Adrenal gland (tissue), 12 donors: ENCODE measurements around the gene MYH6. TPM values are rescaled to one million over a fixed set of nuclear protein-coding genes. Genes with fewer than 3 reads are reported as not detected.

Experiments
- DNase-seq, 7 donors: peaks; one replicate each; pipeline ENCODE4 v3.0.0-alpha.2; 2019 to 2020
- H3K27ac ChIP-seq, 5 donors: fragments of 200-600 bp; sonication (generic) in 4 of 5; 1 replicate in 3 of 5; 2 replicates in 2 of 5; pipeline versions ENCODE4 v1.5.1 to v1.8.0; 2016 to 2020; ENCODE audit warnings: mild to moderate bottlenecking in 1 of 5
- H3K27me3 ChIP-seq: fragments of 200-600 bp; 2 replicates; pipeline ENCODE4 v1.8.0; 2021
- H3K36me3 ChIP-seq, 2 donors: fragments of 200-600 bp; replicated peaks in 1 of 2; 1 replicate in 1 of 2; 2 replicates in 1 of 2; pipeline versions ENCODE4 v1.5.1 to v1.8.0; 2018 to 2022
- H3K4me1 ChIP-seq, 2 donors: fragments of 200-600 bp; replicated peaks in 1 of 2; 1 replicate in 1 of 2; 2 replicates in 1 of 2; pipeline versions ENCODE4 v1.5.1 to v1.8.0; 2018 to 2021
- H3K4me3 ChIP-seq, 4 donors: fragments of 200-600 bp; sonication (generic) in 3 of 4; one replicate each; pipeline ENCODE4 v1.5.1; 2016 to 2018
- H3K9me3 ChIP-seq, 3 donors: fragments of 200-600 bp; sonication (generic) in 1 of 3; replicated peaks in 1 of 3; 1 replicate in 2 of 3; 2 replicates in 1 of 3; pipeline versions ENCODE4 v1.5.1 to v1.8.0; 2016 to 2021
- CTCF ChIP-seq, 6 experiments: fragments of 450-650 bp in 4 of 6; fragments of 200-600 bp in 2 of 6; sonication (generic) in 1 of 6; IDR thresholded peaks; 1 replicate in 5 of 6; 2 replicates in 1 of 6; pipeline versions ENCODE4 v1.5.1 to v1.8.0; 2016 to 2021; ENCODE audit warnings: antibody characterized with exemption in 6 of 6, mild to moderate bottlenecking in 2 of 6, moderate library complexity in 1 of 6
- POLR2A ChIP-seq, 2 donors: fragments of 450-650 bp; IDR thresholded peaks; one replicate each; pipeline ENCODE4 v1.6.1; 2017; ENCODE audit warnings: antibody characterized with exemption in 2 of 2, mild to moderate bottlenecking in 2 of 2, moderate library complexity in 1 of 2
- WGBS, 4 donors: extraction: QIAGEN DNeasy Blood & Tissue Kit in 2 of 4; methylation state at CpG; one replicate each; pipeline versions ENCODE4 v1.1.5 to v1.1.7; 2013 to 2017; 5-methylcytosine and 5-hydroxymethylcytosine counted together
- intact Hi-C, 2 donors: fragments of 100-400 bp; cut with DNase I; formaldehyde crosslinking; loops; one replicate each; pipeline versions ENCODE4 v1.14.1 to v1.15.0; 2022 to 2023
- polyA plus RNA-seq, 3 donors: library from polyadenylated mRNA; stranded (reverse); fragments of 200-250 nt in 2 of 3; fragments of 350-450 nt in 1 of 3; fragmentation: Illumina TruSeq in 1 of 3; extraction: RNeasy Lipid Tissue Mini Kit (QIAGEN cat#74804) in 1 of 3; gene quantifications; one replicate each; pipeline ENCODE4 v1.2.3, GENCODE V29; 2013 to 2014
- total RNA-seq, 9 donors: library from RNA; depleted of rRNA in 4 of 9; stranded (reverse); fragments of >200 nt in 4 of 9; fragments of 120-200 nt in 1 of 9; fragmentation: NEBNext Ultra II Directional in 1 of 9; extraction: Animal tissue kit (Norgen Biotek cat#: 25700) in 1 of 9; gene quantifications; one replicate each; pipeline versions ENCODE4 v1.1.0 to v1.2.4, GENCODE V29; 2013 to 2023
- donor health status: healthy with polysubstance abuse.
- donor health status: Bipolar disorder and iron deficiency.
- donor health status: DM: yes; HTN: yes; CAD: no.
- donor health status: DM: no; HTN: no; CAD: no.
- donor health status: DM: no; HTN: no; CAD: no.
- donor health status: DM: yes; HTN: yes; CAD: no.

Gene MYH6
- total and polyA plus RNA-seq, 12 donors = under 0.01 to 5.2 (median 0.27) TPM; not detected in 5

DNA sequence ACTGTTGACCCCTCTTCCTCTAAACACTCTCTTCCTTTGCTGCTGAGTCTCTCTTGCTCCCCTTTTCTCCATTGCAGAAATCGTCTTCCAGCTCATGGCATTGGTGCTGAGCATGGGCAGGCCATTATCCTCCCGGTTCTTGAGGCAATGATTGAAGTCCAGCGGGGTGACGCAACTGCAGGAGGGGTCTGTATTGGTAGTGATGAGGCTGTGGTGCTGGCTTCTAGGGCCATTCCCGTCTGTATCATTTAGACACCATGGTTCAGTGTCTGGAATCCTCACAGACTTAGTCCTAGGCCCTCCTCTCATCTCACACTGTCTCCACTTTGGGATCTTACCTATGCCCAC is 54.7 kb downstream of the MYH6 start:
- intact Hi-C loops = no loop called here
- Histone ChIP-seq H3K27ac (peak overlapping the region in 1 of 5 donors; percentile 80), H3K36me3 (no peaks in the 10 kb centered on the region), H3K27me3 (peaks cover 11% of the 10 kb centered on the region), H3K9me3 (no peaks in the 10 kb centered on the region), H3K4me3 (no peak overlapping the region), H3K4me1 (peaks cover 5 to 14% of the 10 kb centered on the region in 2 donors)
- TF ChIP-seq POLR2A (IDR thresholded peaks at IDR 0.05) = no peak
- no peak for TF ChIP-seq CTCF (IDR thresholded peaks at IDR 0.05)
- WGBS, 4 donors = 81 to 88% (median 84%) methylated on average over 5 of the region's 5 CpGs
- peak in 1 of 7 donors; percentile 52 for DNase-seq

DNA sequence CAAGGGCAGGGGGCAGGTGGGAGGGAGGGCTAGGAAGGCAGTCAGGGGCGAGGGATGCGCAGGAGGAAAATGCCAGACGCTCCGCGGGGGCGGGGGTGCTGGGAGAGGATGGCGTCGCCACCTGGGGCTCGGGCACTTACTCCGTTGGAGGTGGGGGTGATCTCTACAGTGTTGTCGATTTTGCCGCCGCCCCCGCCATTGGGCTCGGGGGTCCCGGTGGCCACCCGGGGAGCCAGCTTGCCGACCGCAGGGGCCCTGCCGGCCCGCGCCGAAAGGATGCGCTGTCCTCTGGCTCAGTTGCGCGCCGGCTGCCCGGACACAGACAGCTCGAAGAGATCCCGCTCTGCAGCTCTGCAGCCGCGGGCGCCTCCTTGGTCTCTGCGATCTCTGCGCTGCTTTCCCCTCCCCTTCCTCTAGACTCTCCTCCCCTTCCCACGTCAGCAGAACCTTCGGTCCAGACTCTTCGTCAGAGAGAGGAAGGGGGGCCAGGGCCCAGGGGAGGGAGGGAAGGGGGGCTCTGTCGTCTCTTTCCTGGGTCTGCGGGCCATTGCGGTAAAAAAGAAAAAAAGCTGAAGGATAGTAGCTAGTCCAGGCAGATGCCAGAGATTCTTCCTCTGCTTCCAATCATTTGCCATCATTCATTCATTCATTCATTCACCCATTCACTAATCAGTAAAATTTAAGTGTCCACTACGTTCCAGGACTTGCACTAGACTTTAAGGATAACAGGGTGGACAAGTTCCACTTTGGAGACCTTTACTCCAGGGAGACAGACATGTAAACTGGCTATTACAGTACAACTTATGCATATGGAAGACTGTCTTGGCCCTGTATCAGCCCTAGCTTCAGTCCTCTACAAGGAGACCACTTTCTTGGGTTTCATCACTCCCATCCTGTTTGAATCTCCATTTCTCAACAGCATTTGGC is 55.3 kb downstream of the MYH6 start, which contains the start of gene SLC22A17:
TSS of gene SLC22A17 (minus strand) at position 382 of the 927 bp plus-strand sequence.
- Histone ChIP-seq H3K4me1 (peaks cover 5 to 14% of the 10 kb centered on the region in 2 donors), H3K4me3 (peak within 1 kb of the TSS in 2 of 4 donors; percentile 1 to 73), H3K9me3 (no peaks in the 10 kb centered on the region), H3K36me3 (no peaks in the 10 kb centered on the region), H3K27me3 (peaks cover 11% of the 10 kb centered on the region), H3K27ac (peak within 1 kb of the TSS in 2 of 5 donors; percentile 70 to 80)
- DNase-seq = peak; percentile 77 to 94 (median 81)
- WGBS, 4 donors = 1% methylated on average over 20 to 42 of the region's 42 CpGs
- TF ChIP-seq POLR2A (IDR thresholded peaks at IDR 0.05) = peak; percentile 77 to 84
- TF ChIP-seq CTCF (IDR thresholded peaks at IDR 0.05) = peak in 1 of 6 experiments; percentile 11
- intact Hi-C loops = no loop called here

GRCh38 chr14:23351681-23352505 is 56.2 kb downstream of the MYH6 start:
- intact Hi-C loops = no loop called here
- WGBS, 4 donors = 9 to 30% (median 16%) methylated on average over 13 to 61 of the region's 61 CpGs
- no peaks in the 10 kb centered on the region for H3K36me3 ChIP-seq
- peak overlapping the region in 2 of 4 donors; percentile 1 to 73 for H3K4me3 ChIP-seq
- DNase-seq = peak in 1 of 7 donors; percentile 50
- H3K27ac ChIP-seq = peak overlapping the region in 2 of 5 donors; percentile 70 to 80
- TF ChIP-seq POLR2A (IDR thresholded peaks at IDR 0.05) (no peak), CTCF (IDR thresholded peaks at IDR 0.05) (no peak)
- H3K4me1 ChIP-seq = peaks cover 5 to 14% of the 10 kb centered on the region in 2 donors
- no peaks in the 10 kb centered on the region for H3K9me3 ChIP-seq
- peaks cover 11% of the 10 kb centered on the region for H3K27me3 ChIP-seq
